Prostate gland (tissue), 2 donors: Measurements from ENCODE around the gene TMEM161A.

ENCODE experiments used
- CTCF ChIP-seq, 4 experiments: fragments of 200-600 bp in 2 of 4; fragments of 450-650 bp in 2 of 4; sonication (generic) in 2 of 4; IDR thresholded peaks; 1 replicate in 3 of 4; 2 replicates in 1 of 4; pipeline ENCODE4 v1.5.1; 2016 to 2019; ENCODE audit warnings: antibody characterized with exemption in 4 of 4, mild to moderate bottlenecking in 2 of 4, moderate library complexity in 2 of 4
- POLR2A ChIP-seq: fragments of 450-650 bp; IDR thresholded peaks from one replicate; pipeline ENCODE4 v1.6.1; 2016; ENCODE audit warnings: antibody characterized with exemption, mild to moderate bottlenecking
- POLR2AphosphoS5 ChIP-seq: sonication (generic); formaldehyde crosslinking; IDR thresholded peaks from one replicate; pipeline ENCODE4 v1.6.1; 2017; ENCODE audit warnings: antibody characterized with exemption

GRCh38 chr19:19075126-19075525, 63.2 kb downstream of the TMEM161A start:
- TF ChIP-seq CTCF (IDR thresholded peaks at IDR 0.05) (no peak), POLR2A (no peak), POLR2AphosphoS5 (no peak)
